ENCODE data around the gene PABPN1. TPM values are rescaled to one million over a fixed set of nuclear protein-coding genes. Genes with fewer than 3 reads are reported as not detected.

PABPN1 gene
- total and polyA plus RNA-seq, 2 of the 13 experiments (the other 11 are each of a cell fraction or from before 2014, with no cell fraction given) = 233 to 524 TPM

GRCh38 chr14:23354990-23355389, 33.7 kb downstream of the PABPN1 start:
- Histone ChIP-seq H3K36me3 (replicated peaks in 1 of 2; ENCODE audit: control insufficient read depth in 1 of 2, insufficient read depth in 2 of 2, low read length in 2 of 2) (no peaks in the 10 kb centered on the region), H3K27ac (ENCODE audit: extremely low read length, insufficient read depth, low read length) (no peak overlapping the region), H2AFZ (ENCODE audit: low read length) (no peak overlapping the region), H3K4me2 (ENCODE audit: low read depth, low read length) (no peak overlapping the region), H3K27me3 (ENCODE audit: control insufficient read depth in 1 of 2, insufficient read depth in 2 of 2, low read length in 2 of 2) (peaks cover 41 to 92% of the 10 kb centered on the region in 2 experiments), H3K9me3 (ENCODE audit: low read length) (no peaks in the 10 kb centered on the region), H3K79me2 (ENCODE audit: insufficient read depth, low read length) (no peaks in the 10 kb centered on the region), H4K20me1 (ENCODE audit: insufficient read depth, low read length) (no peaks in the 10 kb centered on the region), H3K9ac (ENCODE audit: insufficient read depth, low read depth, low read length) (no peak overlapping the region), H3K4me1 (ENCODE audit: insufficient read depth, low read length) (peaks cover 20% of the 10 kb centered on the region), H3K4me3 (replicated peaks in 1 of 3; ENCODE audit: insufficient read depth in 1 of 3, low read depth in 2 of 3, low read length in 3 of 3) (no peak overlapping the region)
- FAIRE-seq (no peak), DNase-seq (ENCODE audit: low spot score) (no peak), ATAC-seq (no peak)
- no TSS peak for BruUV-seq (replicated peaks)
- intact Hi-C loops (cut with micrococcal nuclease; ENCODE audit: unreplicated experiment) (no loop called here), in situ Hi-C loops (cut with HindIII; ENCODE audit: extremely low pct_ligation_motif_present, low pct_unique_long_range_greater_than_20kb) (no loop called here)
- POLR2A ChIA-PET = interaction anchor here (3.4 kb wide), 1 partner anchor 34 kb away, joined by 15 read pairs; the partner anchor contains the start of gene PABPN1
- WGBS (ENCODE audit: low lambda C conversion rate) = 57% methylated on average over 6 of the region's 6 CpGs
- CTCF ChIA-PET (ENCODE audit: low intra/inter-chr PET ratio, low total read pairs) = no interaction called here
- TF ChIP-seq, protein P1, sequence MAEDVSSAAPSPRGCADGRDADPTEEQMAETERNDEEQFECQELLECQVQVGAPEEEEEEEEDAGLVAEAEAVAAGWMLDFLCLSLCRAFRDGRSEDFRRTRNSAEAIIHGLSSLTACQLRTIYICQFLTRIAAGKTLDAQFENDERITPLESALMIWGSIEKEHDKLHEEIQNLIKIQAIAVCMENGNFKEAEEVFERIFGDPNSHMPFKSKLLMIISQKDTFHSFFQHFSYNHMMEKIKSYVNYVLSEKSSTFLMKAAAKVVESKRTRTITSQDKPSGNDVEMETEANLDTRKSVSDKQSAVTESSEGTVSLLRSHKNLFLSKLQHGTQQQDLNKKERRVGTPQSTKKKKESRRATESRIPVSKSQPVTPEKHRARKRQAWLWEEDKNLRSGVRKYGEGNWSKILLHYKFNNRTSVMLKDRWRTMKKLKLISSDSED (CRISPR knock-in tag; IDR thresholded peaks at IDR 0.05) = no peak
- TF ChIP-seq ZNF282 (IDR thresholded peaks at IDR 0.05; ENCODE audit: partially characterized antibody) = no peak
- no peak for TF ChIP-seq AFF4 (CRISPR knock-in tag; IDR thresholded peaks at IDR 0.05)
- no peak for TF ChIP-seq ISX (CRISPR knock-in tag; conservative IDR thresholded peaks at IDR 0.05)
- TF ChIP-seq MXI1 (IDR thresholded peaks at IDR 0.05; ENCODE audit: borderline replicate concordance, low read depth, low read length) = no peak
- no peak for TF ChIP-seq PRMT3 (CRISPR knock-in tag; IDR thresholded peaks at IDR 0.05; ENCODE audit: borderline replicate concordance, low read depth)
- TF ChIP-seq, protein P2, sequence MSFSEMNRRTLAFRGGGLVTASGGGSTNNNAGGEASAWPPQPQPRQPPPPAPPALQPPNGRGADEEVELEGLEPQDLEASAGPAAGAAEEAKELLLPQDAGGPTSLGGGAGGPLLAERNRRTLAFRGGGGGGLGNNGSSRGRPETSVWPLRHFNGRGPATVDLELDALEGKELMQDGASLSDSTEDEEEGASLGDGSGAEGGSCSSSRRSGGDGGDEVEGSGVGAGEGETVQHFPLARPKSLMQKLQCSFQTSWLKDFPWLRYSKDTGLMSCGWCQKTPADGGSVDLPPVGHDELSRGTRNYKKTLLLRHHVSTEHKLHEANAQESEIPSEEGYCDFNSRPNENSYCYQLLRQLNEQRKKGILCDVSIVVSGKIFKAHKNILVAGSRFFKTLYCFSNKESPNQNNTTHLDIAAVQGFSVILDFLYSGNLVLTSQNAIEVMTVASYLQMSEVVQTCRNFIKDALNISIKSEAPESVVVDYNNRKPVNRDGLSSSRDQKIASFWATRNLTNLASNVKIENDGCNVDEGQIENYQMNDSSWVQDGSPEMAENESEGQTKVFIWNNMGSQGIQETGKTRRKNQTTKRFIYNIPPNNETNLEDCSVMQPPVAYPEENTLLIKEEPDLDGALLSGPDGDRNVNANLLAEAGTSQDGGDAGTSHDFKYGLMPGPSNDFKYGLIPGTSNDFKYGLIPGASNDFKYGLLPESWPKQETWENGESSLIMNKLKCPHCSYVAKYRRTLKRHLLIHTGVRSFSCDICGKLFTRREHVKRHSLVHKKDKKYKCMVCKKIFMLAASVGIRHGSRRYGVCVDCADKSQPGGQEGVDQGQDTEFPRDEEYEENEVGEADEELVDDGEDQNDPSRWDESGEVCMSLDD (CRISPR knock-in tag; IDR thresholded peaks at IDR 0.05; ENCODE audit: borderline replicate concordance) = no peak
- no peak for TF ChIP-seq GATAD2A (CRISPR knock-in tag; IDR thresholded peaks at IDR 0.05)
- no peak for TF ChIP-seq ZNF354B (CRISPR knock-in tag; IDR thresholded peaks at IDR 0.05)
- no peak for TF ChIP-seq NFE2 (CRISPR knock-in tag; IDR thresholded peaks at IDR 0.05)
- TF ChIP-seq ATF5 (CRISPR knock-in tag; IDR thresholded peaks at IDR 0.05; ENCODE audit: low read depth) = no peak
- TF ChIP-seq, protein P3, sequence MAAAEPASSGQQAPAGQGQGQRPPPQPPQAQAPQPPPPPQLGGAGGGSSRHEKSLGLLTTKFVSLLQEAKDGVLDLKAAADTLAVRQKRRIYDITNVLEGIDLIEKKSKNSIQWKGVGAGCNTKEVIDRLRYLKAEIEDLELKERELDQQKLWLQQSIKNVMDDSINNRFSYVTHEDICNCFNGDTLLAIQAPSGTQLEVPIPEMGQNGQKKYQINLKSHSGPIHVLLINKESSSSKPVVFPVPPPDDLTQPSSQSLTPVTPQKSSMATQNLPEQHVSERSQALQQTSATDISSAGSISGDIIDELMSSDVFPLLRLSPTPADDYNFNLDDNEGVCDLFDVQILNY (CRISPR knock-in tag; conservative IDR thresholded peaks at IDR 0.05) = no peak
- no peak for TF ChIP-seq ZNF558 (CRISPR knock-in tag; IDR thresholded peaks at IDR 0.05; ENCODE audit: borderline replicate concordance)
- TF ChIP-seq NPAS2 (CRISPR knock-in tag; IDR thresholded peaks at IDR 0.05; ENCODE audit: borderline replicate concordance) = no peak
- TF ChIP-seq SRF (IDR thresholded peaks at IDR 0.05; ENCODE audit: low read depth, low read length) = no peak
